IMR-90 (cell line): ENCODE data around the gene SMIM44. TPM values are rescaled to one million over a fixed set of nuclear protein-coding genes. Genes with fewer than 3 reads are reported as not detected.

Experiments used
- ATAC-seq: fragments of 200-7000 bp; cut with Tn5 transposase; 2 replicates; pipeline ENCODE4 v1.9.1; 2020; ENCODE audit warnings: low read depth, mild to moderate bottlenecking, moderate library complexity
- BruUV-seq: library from RNA; stranded (reverse); fragments of 400-500 nt; replicated peaks from 2 replicates; lab custom pipeline; 2021; lab: Mats Ljungman, UMichigan
- CTCF ChIA-PET: fragments of 300-600 bp; formaldehyde crosslinking; extraction: SDS; loops from one replicate; lab custom pipeline; 2021; ENCODE audit warnings: antibody characterized with exemption; lab: Yijun Ruan, JAX
- POLR2A ChIA-PET: fragments of 300-600 bp; sonication (Branson Sonifier 250); formaldehyde crosslinking; loops from one replicate; lab custom pipeline; 2022; ENCODE audit warnings: antibody characterized with exemption; ENCODE audit not compliant: unreplicated experiment; lab: Charles Lee
- DNase-seq: peaks from one replicate; pipeline ENCODE4 v3.0.0; 2013
- H2AFZ ChIP-seq: replicated peaks from 2 replicates; pipeline ENCODE3; 2013; ENCODE audit warnings: low read length, mild to moderate bottlenecking; ENCODE audit not compliant: poor library complexity
- H2AK5ac ChIP-seq: 2 replicates; pipeline ENCODE4 v1.6.1; 2013; ENCODE audit warnings: low read depth, low read length, inconsistent platforms
- H2AK9ac ChIP-seq: replicated peaks from 2 replicates; pipeline ENCODE3; 2013; ENCODE audit warnings: mild to moderate bottlenecking, low read depth, low read length, moderate library complexity; ENCODE audit not compliant: poor library complexity
- H2BK120ac ChIP-seq: 2 replicates; pipeline ENCODE4 v1.6.1; 2013; ENCODE audit warnings: low read depth, low read length, inconsistent platforms
- H2BK15ac ChIP-seq: 3 replicates; pipeline ENCODE4 v1.6.1; 2013; ENCODE audit warnings: low read depth, low read length, inconsistent platforms
- H2BK20ac ChIP-seq: 2 replicates; pipeline ENCODE4 v1.6.1; 2013; ENCODE audit warnings: low read depth, mild to moderate bottlenecking, inconsistent platforms, low read length, moderate library complexity
- H2BK5ac ChIP-seq: 2 replicates; pipeline ENCODE4 v1.6.1; 2013; ENCODE audit warnings: mild to moderate bottlenecking, low read depth, low read length, inconsistent platforms; ENCODE audit not compliant: poor library complexity, severe bottlenecking
- H3K14ac ChIP-seq: replicated peaks from 2 replicates; pipeline ENCODE4 v1.6.1; 2013; ENCODE audit warnings: low read depth, low read length, inconsistent platforms
- H3K18ac ChIP-seq: 2 replicates; pipeline ENCODE4 v1.6.1; 2013; ENCODE audit warnings: low read depth, low read length, control low read depth
- H3K23ac ChIP-seq: 2 replicates; pipeline ENCODE4 v1.6.1; 2013; ENCODE audit warnings: low read depth, low read length, inconsistent platforms
- H3K27ac ChIP-seq: 2 replicates; pipeline ENCODE4 v1.5.1; 2013; ENCODE audit warnings: mild to moderate bottlenecking, control low read depth, low read length; ENCODE audit not compliant: insufficient read depth
- H3K27me3 ChIP-seq: 2 replicates; pipeline ENCODE4 v1.6.1; 2013; ENCODE audit warnings: low read length; ENCODE audit not compliant: control insufficient read depth, insufficient read depth
- H3K36me3 ChIP-seq: 2 replicates; pipeline ENCODE4 v1.6.1; 2013; ENCODE audit warnings: low read length, mixed read lengths; ENCODE audit not compliant: control insufficient read depth, insufficient read depth
- H3K4ac ChIP-seq: 2 replicates; pipeline ENCODE4 v1.6.1; 2013; ENCODE audit warnings: low read depth, low read length, inconsistent platforms
- H3K4me1 ChIP-seq: 2 replicates; pipeline ENCODE4 v1.6.1; 2013; ENCODE audit warnings: low read length, mixed read lengths; ENCODE audit not compliant: control insufficient read depth, insufficient read depth
- H3K4me2 ChIP-seq: 2 replicates; pipeline ENCODE4 v1.6.1; 2013; ENCODE audit warnings: low read depth, mild to moderate bottlenecking, control low read depth, low read length, moderate library complexity
- H3K4me3 ChIP-seq: 2 replicates; pipeline ENCODE4 v1.5.1; 2013; ENCODE audit warnings: low read depth, mild to moderate bottlenecking, control low read depth, low read length, moderate library complexity; ENCODE audit not compliant: insufficient read depth
- H3K56ac ChIP-seq: 2 replicates; pipeline ENCODE4 v1.6.1; 2013; ENCODE audit warnings: low read length, inconsistent platforms; ENCODE audit not compliant: insufficient read depth; ENCODE audit errors: extremely low read depth
- H3K79me1 ChIP-seq, 2 experiments: 2 replicates each; pipeline ENCODE4 v1.6.1; 2013; ENCODE audit warnings: low read length in 2 of 2, inconsistent platforms in 1 of 2, low read depth in 1 of 2
- H3K9ac ChIP-seq: 2 replicates; pipeline ENCODE4 v1.6.1; 2013; ENCODE audit warnings: low read depth, low read length, control low read depth
- H3K9me1 ChIP-seq: 2 replicates; pipeline ENCODE4 v1.6.1; 2013; ENCODE audit warnings: low read length, inconsistent platforms; ENCODE audit not compliant: insufficient read depth
- H3K9me3 ChIP-seq: 2 replicates; pipeline ENCODE4 v1.6.1; 2013; ENCODE audit warnings: low read length; ENCODE audit not compliant: control insufficient read depth, insufficient read depth
- H4K20me1 ChIP-seq: 2 replicates; pipeline ENCODE4 v1.6.1; 2013; ENCODE audit warnings: low read length, inconsistent platforms; ENCODE audit not compliant: insufficient read depth
- H4K5ac ChIP-seq: 2 replicates; pipeline ENCODE4 v1.6.1; 2013; ENCODE audit warnings: mild to moderate bottlenecking, low read depth, low read length, control low read depth
- H4K8ac ChIP-seq, 2 experiments: 2 replicates each; pipeline ENCODE4 v1.6.1; 2013; ENCODE audit warnings: low read depth in 2 of 2, low read length in 2 of 2, control low read depth in 1 of 2, inconsistent platforms in 1 of 2
- H4K91ac ChIP-seq: 2 replicates; pipeline ENCODE4 v1.6.1; 2013; ENCODE audit warnings: low read depth, low read length, inconsistent platforms; ENCODE audit not compliant: insufficient read depth
- CEBPB ChIP-seq: IDR thresholded peaks from 2 replicates; pipeline ENCODE4 v1.6.1; 2012; ENCODE audit warnings: low read depth, low read length, improper control_type of control experiment
- RFX5 ChIP-seq: IDR thresholded peaks from 2 replicates; pipeline ENCODE4 v1.8.0; 2012; ENCODE audit warnings: low read depth, mild to moderate bottlenecking, low read length, moderate library complexity
- WGBS, 2 experiments: methylation state at CpG; one replicate each; pipeline versions ENCODE4 v1.1.5 to v1.1.7; 2013; ENCODE audit warnings: missing lambda C conversion rate in 2 of 2; ENCODE audit not compliant: insufficient read length in 1 of 2; ENCODE audit errors: extremely low coverage in 2 of 2; 5-methylcytosine and 5-hydroxymethylcytosine counted together
- dilution Hi-C: fragments of 300-500 bp; cut with HindIII; formaldehyde crosslinking; loops from one replicate; pipeline ENCODE4 v1.14.3; 2018; ENCODE audit warnings: low sequenced_read_pairs; ENCODE audit not compliant: unreplicated experiment
- in situ Hi-C: fragments of 300-500 bp; cut with MboI; formaldehyde crosslinking; loops from 3 replicates; pipeline ENCODE4 v1.14.3; 2019; ENCODE audit warnings: low sequenced_read_pairs, inconsistent platforms, mixed read lengths
- intact Hi-C: fragments of 100-400 bp; cut with micrococcal nuclease; formaldehyde crosslinking; loops from 2 replicates; pipeline ENCODE4 v1.10.0; 2022
- polyA plus RNA-seq, 3 experiments: library from polyadenylated mRNA; depleted of rRNA; stranded (reverse); fragments of >200 nt; gene quantifications; 2 replicates each; pipeline ENCODE4 v1.2.3, GENCODE V29; 2012; ENCODE audit warnings: low replicate concordance in 1 of 3
- total RNA-seq: library from RNA; depleted of rRNA; stranded (reverse); fragments of >200 nt; gene quantifications from 2 replicates; pipeline ENCODE4 v1.2.3, GENCODE V29; 2012

SMIM44 gene
- total and polyA plus RNA-seq, 2 of the 4 experiments (the other 2 are of a cell fraction) = not detected

DNA sequence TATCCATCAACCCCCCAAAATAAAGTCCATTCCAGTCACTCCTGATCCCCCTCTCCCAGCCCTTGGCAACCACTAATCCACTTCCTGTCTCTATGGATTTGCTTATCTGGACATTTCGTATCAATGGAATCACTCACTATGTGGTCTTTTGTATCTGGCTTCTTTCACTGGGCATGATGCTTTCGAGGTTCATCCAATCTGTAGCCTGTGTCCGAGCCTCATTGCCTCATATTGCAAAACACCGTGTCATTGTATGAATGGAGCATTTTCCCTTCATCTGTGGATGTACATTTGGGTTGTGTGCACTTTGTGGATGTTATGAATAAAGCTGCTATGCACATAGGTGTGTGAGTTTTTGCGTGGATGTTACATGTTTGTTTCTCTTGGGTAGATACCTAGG, 21.5 kb upstream of the SMIM44 start:
- H4K20me1 ChIP-seq = peaks cover 26% of the 10 kb centered on the region
- intact Hi-C loops = loop anchor here (5.0 kb wide), 1 partner anchor 123 kb away; the partner anchor contains the start of gene CACTIN
- H3K9me3 ChIP-seq = no peaks in the 10 kb centered on the region

More for the DNA sequence above, 21.5 kb upstream of the SMIM44 start:
- Histone ChIP-seq H3K4me2 (no peak overlapping the region), H3K4me1 (peaks cover 15% of the 10 kb centered on the region), H4K91ac (peak overlapping the region; percentile 48), H2BK20ac (peak overlapping the region; percentile 82), H2BK5ac (no peak overlapping the region), H3K36me3 (peaks cover 3% of the 10 kb centered on the region; the same call in 1 of the 2 replicates), H3K23ac (0 out of 2 replicates have a peak overlapping the region, but pooled peaks have one; percentile 68), H4K8ac (peak overlapping the region; percentile 35 to 90), H3K27me3 (no peaks in the 10 kb centered on the region), H3K9me1 (peaks cover 17% of the 10 kb centered on the region), H2AK9ac (no peak overlapping the region), H2AK5ac (peak overlapping the region; percentile 94; the same call in 1 of the 2 replicates), H3K9ac (no peak overlapping the region), H3K14ac (0 out of 2 replicates have a peak overlapping the region, but pooled peaks have one; percentile 17), H3K4ac (peak overlapping the region; percentile 68; the same call in 1 of the 2 replicates), H2BK15ac (peak overlapping the region; percentile 82; the same call in 1 of the 3 replicates), H3K27ac (no peak overlapping the region), H3K4me3 (no peak overlapping the region), H4K5ac (peak overlapping the region; percentile 33; the same call in 1 of the 2 replicates), H3K18ac (no peak overlapping the region), H3K56ac (no peak overlapping the region), H2AFZ (peak overlapping the region; percentile 77), H2BK120ac (peak overlapping the region; percentile 60; the same call in 1 of the 2 replicates), H3K79me1 (peaks cover 5 to 47% of the 10 kb centered on the region in 2 experiments; a peak in 3 of 4 replicates)
- TF ChIP-seq CEBPB (peak; percentile 76), RFX5 (no peak)
- dilution Hi-C loops = no loop called here
- BruUV-seq = no TSS peak
- no peak for ATAC-seq
- no peak for DNase-seq
- WGBS, 2 experiments = 93% methylated on average over 2 of the region's 5 CpGs; no CpG with 5 or more reads in 1 of the 2 experiments
- ChIA-PET CTCF (interaction anchor here (0.7 kb wide), 1 partner anchor 76 kb away, joined by 3 read pairs; no protein-coding TSS in a partner anchor), POLR2A (no interaction called here)
- in situ Hi-C loops = no loop called here
